GM12872 (cell line): ENCODE data around the gene ANXA10.

Source experiments
- TF ChIP-seq, protein P1 (sequence below): IDR thresholded peaks from 3 replicates; pipeline ENCODE4 v1.5.1; 2011; ENCODE audit warnings: low read depth, mild to moderate bottlenecking, low read length, moderate library complexity; ENCODE audit not compliant: insufficient read depth

ANXA10 gene

DNA sequence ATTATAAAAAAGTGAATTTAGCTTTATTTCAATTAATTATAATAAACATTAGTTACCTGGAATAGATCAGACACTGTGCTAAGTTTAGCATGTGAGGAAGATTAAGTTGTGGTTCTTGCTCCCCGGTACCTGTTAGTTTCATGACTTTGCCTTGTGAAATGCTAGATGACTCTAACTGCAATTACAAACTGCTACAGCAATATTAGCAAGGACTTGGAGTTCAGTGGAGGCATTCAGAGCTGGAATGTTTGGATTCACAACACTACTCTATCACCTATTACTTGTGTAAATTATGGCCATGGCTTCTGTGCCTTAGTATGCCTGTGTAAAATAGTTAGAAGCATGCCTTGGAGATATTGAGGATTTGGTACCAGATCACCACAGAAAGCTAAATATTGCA lies 21.4 kb upstream of the ANXA10 start:
- TF ChIP-seq, protein P1, sequence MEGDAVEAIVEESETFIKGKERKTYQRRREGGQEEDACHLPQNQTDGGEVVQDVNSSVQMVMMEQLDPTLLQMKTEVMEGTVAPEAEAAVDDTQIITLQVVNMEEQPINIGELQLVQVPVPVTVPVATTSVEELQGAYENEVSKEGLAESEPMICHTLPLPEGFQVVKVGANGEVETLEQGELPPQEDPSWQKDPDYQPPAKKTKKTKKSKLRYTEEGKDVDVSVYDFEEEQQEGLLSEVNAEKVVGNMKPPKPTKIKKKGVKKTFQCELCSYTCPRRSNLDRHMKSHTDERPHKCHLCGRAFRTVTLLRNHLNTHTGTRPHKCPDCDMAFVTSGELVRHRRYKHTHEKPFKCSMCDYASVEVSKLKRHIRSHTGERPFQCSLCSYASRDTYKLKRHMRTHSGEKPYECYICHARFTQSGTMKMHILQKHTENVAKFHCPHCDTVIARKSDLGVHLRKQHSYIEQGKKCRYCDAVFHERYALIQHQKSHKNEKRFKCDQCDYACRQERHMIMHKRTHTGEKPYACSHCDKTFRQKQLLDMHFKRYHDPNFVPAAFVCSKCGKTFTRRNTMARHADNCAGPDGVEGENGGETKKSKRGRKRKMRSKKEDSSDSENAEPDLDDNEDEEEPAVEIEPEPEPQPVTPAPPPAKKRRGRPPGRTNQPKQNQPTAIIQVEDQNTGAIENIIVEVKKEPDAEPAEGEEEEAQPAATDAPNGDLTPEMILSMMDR: no peak

DNA sequence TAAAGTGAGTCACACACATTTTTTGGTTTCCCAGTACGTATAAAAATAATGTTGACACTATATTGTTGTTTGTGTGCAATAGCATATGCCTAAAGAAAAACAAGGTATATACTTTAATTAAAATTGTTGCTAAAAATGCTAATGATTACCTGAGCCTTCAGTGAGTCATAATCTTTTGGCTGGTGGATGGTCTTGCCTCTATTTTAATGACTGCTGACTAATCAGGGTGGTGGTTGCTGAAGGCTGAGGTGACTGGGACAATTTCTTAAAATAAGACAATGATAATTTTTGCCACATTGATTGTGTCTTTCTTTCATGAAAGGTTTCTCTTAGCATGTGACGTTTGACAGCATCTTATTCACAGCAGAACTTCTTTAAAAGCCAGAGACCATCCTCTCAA lies 21.0 kb upstream of the ANXA10 start:
- TF ChIP-seq, protein P1: no peak

DNA sequence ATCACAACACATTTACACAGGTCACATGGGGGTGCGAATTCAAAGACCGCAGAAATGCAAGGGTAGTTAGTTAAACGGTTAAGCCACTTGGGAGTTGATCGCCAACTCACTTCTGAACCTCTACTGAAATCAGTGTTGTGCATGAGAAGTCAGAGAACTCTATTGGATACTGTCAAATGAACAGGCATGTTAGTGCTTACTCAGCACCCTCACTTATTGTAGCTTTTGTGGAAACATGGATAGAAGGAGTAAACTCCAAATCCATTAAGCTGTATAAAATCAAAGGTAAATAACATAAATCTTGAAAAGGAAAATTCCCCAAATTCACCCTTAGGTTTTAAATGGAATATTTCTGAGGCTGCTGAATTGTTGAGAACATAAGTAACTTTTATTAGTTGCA lies 17.5 kb upstream of the ANXA10 start:
- TF ChIP-seq, protein P1: no peak

GRCh38 chr4:168076989-168077725 lies 15.2 kb upstream of the ANXA10 start:
- TF ChIP-seq, protein P1: peak; percentile 84

GRCh38 chr4:168077726-168078239 lies 14.6 kb upstream of the ANXA10 start:
- TF ChIP-seq, protein P1: no peak

DNA sequence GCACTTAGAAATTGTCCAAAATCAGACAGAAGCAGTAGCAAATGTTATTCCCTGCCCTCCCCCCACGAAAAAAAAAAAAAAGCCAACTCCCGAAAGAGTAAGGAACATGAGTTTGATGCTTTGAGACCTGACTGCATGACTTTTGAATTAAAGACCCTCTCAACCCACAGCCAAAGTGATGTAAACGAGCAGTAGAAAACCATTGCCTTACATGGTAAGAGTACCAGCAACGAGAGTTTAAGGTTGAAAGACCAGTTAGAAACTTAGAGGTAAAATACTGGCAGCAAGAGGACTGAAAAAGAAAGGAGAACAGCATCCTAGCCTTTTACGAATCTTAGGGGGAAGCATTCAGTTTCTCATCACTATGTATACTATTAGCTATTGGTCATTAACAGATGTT lies 10.0 kb upstream of the ANXA10 start:
- TF ChIP-seq, protein P1: no peak

DNA sequence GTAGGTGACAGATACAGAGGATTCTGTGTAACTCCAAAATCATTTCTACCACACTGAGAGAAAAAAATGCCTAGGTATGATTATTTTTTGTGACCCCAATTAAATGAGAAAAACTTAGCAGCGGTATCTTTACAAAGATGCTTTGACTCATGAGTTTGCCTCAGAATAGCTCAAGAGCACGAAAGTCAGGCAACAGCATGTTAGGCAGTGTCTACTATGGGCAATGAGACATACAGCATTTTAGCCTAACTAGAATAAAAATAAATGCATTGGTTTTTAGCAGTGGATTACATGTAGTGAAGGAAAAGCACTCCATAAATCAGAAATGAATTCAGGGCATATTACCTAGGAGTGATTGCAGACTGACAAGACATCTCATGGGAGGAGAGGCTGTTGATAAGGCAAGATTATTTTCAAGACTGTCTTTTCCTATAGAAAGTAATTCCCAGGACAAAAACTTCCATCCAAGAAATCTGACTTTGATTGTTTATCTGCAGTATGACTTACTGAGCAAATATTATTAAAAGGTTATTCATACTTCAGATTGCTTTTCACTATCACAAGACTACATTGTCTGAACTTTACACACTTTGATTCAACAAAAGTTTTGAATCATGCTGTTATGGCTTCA lies 3.6 kb downstream of the ANXA10 start:
- TF ChIP-seq, protein P1: no peak
